GM23338 (cell line): ENCODE data around the gene REXO5.

Source experiments
- CREB1 ChIP-seq: fragments of 250-450 bp; sonication (Bioruptor Pico); IDR thresholded peaks from 2 replicates; pipeline ENCODE4 v1.5.0; 2020; ENCODE audit warnings: low read depth, mild to moderate bottlenecking, moderate library complexity
- EZH2 ChIP-seq: fragments of 200-600 bp; sonication (generic); IDR thresholded peaks from one replicate; pipeline ENCODE4 v1.8.0; 2017; ENCODE audit warnings: antibody characterized with exemption, mild to moderate bottlenecking, low read depth; ENCODE audit not compliant: unreplicated experiment
- EZH2phosphoT487 ChIP-seq: fragments of 200-600 bp; sonication (generic); IDR thresholded peaks from one replicate; pipeline ENCODE4 v1.8.1; 2018; ENCODE audit warnings: antibody characterized with exemption; ENCODE audit not compliant: unreplicated experiment
- JUNB ChIP-seq: IDR thresholded peaks from one replicate; pipeline ENCODE4 v1.6.1; 2016; ENCODE audit warnings: antibody characterized with exemption; ENCODE audit not compliant: unreplicated experiment
- NANOG ChIP-seq: IDR thresholded peaks from 2 replicates; pipeline ENCODE4 v1.6.1; 2016; ENCODE audit warnings: antibody characterized with exemption, borderline replicate concordance
- POLR2AphosphoS5 ChIP-seq: IDR thresholded peaks from 2 replicates; pipeline ENCODE4 v1.6.1; 2016; ENCODE audit warnings: antibody characterized with exemption, low read depth
- REST ChIP-seq: IDR thresholded peaks from one replicate; pipeline ENCODE4 v1.6.1; 2018; ENCODE audit warnings: antibody characterized with exemption; ENCODE audit not compliant: unreplicated experiment
- ZNF331 ChIP-seq: fragments of 250-450 bp; sonication (Bioruptor Pico); IDR thresholded peaks from 2 replicates; pipeline ENCODE4 v1.5.0; 2020; ENCODE audit warnings: low read depth, mild to moderate bottlenecking, moderate library complexity
- TF ChIP-seq, protein P1 (sequence below), 2 experiments: fragments of 200-600 bp in 1 of 2; sonication (generic) in 1 of 2; conservative IDR thresholded peaks; 2 replicates each; pipeline versions ENCODE4 v1.5.1 to v1.6.1; 2016 to 2017; ENCODE audit warnings: antibody characterized with exemption in 2 of 2, low read depth in 2 of 2, mild to moderate bottlenecking in 2 of 2, moderate library complexity in 1 of 2

DNA sequence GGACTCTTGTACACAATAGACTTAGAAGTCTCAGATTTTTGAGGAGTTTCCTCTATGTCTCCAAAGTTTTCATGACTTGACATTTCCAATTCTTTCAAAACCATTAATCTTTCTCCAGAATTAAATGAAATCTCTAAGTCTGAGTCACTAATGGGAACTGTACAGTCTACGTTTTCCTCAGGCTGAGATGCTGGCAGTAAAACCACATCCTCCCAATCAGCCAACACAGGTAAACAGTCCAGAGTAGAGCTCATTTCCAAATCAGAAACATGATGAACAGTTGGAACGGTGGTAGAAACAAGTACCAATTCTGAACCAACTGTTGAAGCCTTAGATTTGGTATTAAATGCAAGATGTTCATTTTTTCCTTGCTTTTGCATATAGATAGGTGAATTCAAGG lies 8.0 kb upstream of the REXO5 start:
- TF ChIP-seq, protein P1, sequence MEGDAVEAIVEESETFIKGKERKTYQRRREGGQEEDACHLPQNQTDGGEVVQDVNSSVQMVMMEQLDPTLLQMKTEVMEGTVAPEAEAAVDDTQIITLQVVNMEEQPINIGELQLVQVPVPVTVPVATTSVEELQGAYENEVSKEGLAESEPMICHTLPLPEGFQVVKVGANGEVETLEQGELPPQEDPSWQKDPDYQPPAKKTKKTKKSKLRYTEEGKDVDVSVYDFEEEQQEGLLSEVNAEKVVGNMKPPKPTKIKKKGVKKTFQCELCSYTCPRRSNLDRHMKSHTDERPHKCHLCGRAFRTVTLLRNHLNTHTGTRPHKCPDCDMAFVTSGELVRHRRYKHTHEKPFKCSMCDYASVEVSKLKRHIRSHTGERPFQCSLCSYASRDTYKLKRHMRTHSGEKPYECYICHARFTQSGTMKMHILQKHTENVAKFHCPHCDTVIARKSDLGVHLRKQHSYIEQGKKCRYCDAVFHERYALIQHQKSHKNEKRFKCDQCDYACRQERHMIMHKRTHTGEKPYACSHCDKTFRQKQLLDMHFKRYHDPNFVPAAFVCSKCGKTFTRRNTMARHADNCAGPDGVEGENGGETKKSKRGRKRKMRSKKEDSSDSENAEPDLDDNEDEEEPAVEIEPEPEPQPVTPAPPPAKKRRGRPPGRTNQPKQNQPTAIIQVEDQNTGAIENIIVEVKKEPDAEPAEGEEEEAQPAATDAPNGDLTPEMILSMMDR (conservative IDR thresholded peaks at IDR 0.05; ENCODE audit: low read depth in 2 of 2): no peak
- TF ChIP-seq EZH2 (no peak), CREB1 (CRISPR knock-in tag) (no peak), REST (no peak), POLR2AphosphoS5 (no peak), EZH2phosphoT487 (no peak), JUNB (no peak), NANOG (no peak), ZNF331 (no peak)
